IMR-90 (cell line): ENCODE results near the gene PDE8B. TPM values are rescaled to one million over a fixed set of nuclear protein-coding genes. Genes with fewer than 3 reads are reported as not detected.

Source experiments
- ATAC-seq: fragments of 200-7000 bp; cut with Tn5 transposase; 2 replicates; pipeline ENCODE4 v1.9.1; 2020; ENCODE audit warnings: low read depth, mild to moderate bottlenecking, moderate library complexity
- BruUV-seq: library from RNA; stranded (reverse); fragments of 400-500 nt; replicated peaks from 2 replicates; lab custom pipeline; 2021; lab: Mats Ljungman, UMichigan
- CTCF ChIA-PET: fragments of 300-600 bp; formaldehyde crosslinking; extraction: SDS; loops from one replicate; lab custom pipeline; 2021; ENCODE audit warnings: antibody characterized with exemption; lab: Yijun Ruan, JAX
- POLR2A ChIA-PET: fragments of 300-600 bp; sonication (Branson Sonifier 250); formaldehyde crosslinking; loops from one replicate; lab custom pipeline; 2022; ENCODE audit warnings: antibody characterized with exemption; ENCODE audit not compliant: unreplicated experiment; lab: Charles Lee
- DNase-seq: peaks from one replicate; pipeline ENCODE4 v3.0.0; 2013
- H2AFZ ChIP-seq: replicated peaks from 2 replicates; pipeline ENCODE3; 2013; ENCODE audit warnings: low read length, mild to moderate bottlenecking; ENCODE audit not compliant: poor library complexity
- H2AK5ac ChIP-seq: 2 replicates; pipeline ENCODE4 v1.6.1; 2013; ENCODE audit warnings: low read depth, low read length, inconsistent platforms
- H2AK9ac ChIP-seq: replicated peaks from 2 replicates; pipeline ENCODE3; 2013; ENCODE audit warnings: mild to moderate bottlenecking, low read depth, low read length, moderate library complexity; ENCODE audit not compliant: poor library complexity
- H2BK120ac ChIP-seq: 2 replicates; pipeline ENCODE4 v1.6.1; 2013; ENCODE audit warnings: low read depth, low read length, inconsistent platforms
- H2BK15ac ChIP-seq: 3 replicates; pipeline ENCODE4 v1.6.1; 2013; ENCODE audit warnings: low read depth, low read length, inconsistent platforms
- H2BK20ac ChIP-seq: 2 replicates; pipeline ENCODE4 v1.6.1; 2013; ENCODE audit warnings: low read depth, mild to moderate bottlenecking, inconsistent platforms, low read length, moderate library complexity
- H2BK5ac ChIP-seq: 2 replicates; pipeline ENCODE4 v1.6.1; 2013; ENCODE audit warnings: mild to moderate bottlenecking, low read depth, low read length, inconsistent platforms; ENCODE audit not compliant: poor library complexity, severe bottlenecking
- H3K14ac ChIP-seq: replicated peaks from 2 replicates; pipeline ENCODE4 v1.6.1; 2013; ENCODE audit warnings: low read depth, low read length, inconsistent platforms
- H3K18ac ChIP-seq: 2 replicates; pipeline ENCODE4 v1.6.1; 2013; ENCODE audit warnings: low read depth, low read length, control low read depth
- H3K23ac ChIP-seq: 2 replicates; pipeline ENCODE4 v1.6.1; 2013; ENCODE audit warnings: low read depth, low read length, inconsistent platforms
- H3K27ac ChIP-seq: 2 replicates; pipeline ENCODE4 v1.5.1; 2013; ENCODE audit warnings: mild to moderate bottlenecking, control low read depth, low read length; ENCODE audit not compliant: insufficient read depth
- H3K27me3 ChIP-seq: 2 replicates; pipeline ENCODE4 v1.6.1; 2013; ENCODE audit warnings: low read length; ENCODE audit not compliant: control insufficient read depth, insufficient read depth
- H3K36me3 ChIP-seq: 2 replicates; pipeline ENCODE4 v1.6.1; 2013; ENCODE audit warnings: low read length, mixed read lengths; ENCODE audit not compliant: control insufficient read depth, insufficient read depth
- H3K4ac ChIP-seq: 2 replicates; pipeline ENCODE4 v1.6.1; 2013; ENCODE audit warnings: low read depth, low read length, inconsistent platforms
- H3K4me1 ChIP-seq: 2 replicates; pipeline ENCODE4 v1.6.1; 2013; ENCODE audit warnings: low read length, mixed read lengths; ENCODE audit not compliant: control insufficient read depth, insufficient read depth
- H3K4me2 ChIP-seq: 2 replicates; pipeline ENCODE4 v1.6.1; 2013; ENCODE audit warnings: low read depth, mild to moderate bottlenecking, control low read depth, low read length, moderate library complexity
- H3K4me3 ChIP-seq: 2 replicates; pipeline ENCODE4 v1.5.1; 2013; ENCODE audit warnings: low read depth, mild to moderate bottlenecking, control low read depth, low read length, moderate library complexity; ENCODE audit not compliant: insufficient read depth
- H3K56ac ChIP-seq: 2 replicates; pipeline ENCODE4 v1.6.1; 2013; ENCODE audit warnings: low read length, inconsistent platforms; ENCODE audit not compliant: insufficient read depth; ENCODE audit errors: extremely low read depth
- H3K79me1 ChIP-seq, 2 experiments: 2 replicates each; pipeline ENCODE4 v1.6.1; 2013; ENCODE audit warnings: low read length in 2 of 2, inconsistent platforms in 1 of 2, low read depth in 1 of 2
- H3K9ac ChIP-seq: 2 replicates; pipeline ENCODE4 v1.6.1; 2013; ENCODE audit warnings: low read depth, low read length, control low read depth
- H3K9me1 ChIP-seq: 2 replicates; pipeline ENCODE4 v1.6.1; 2013; ENCODE audit warnings: low read length, inconsistent platforms; ENCODE audit not compliant: insufficient read depth
- H3K9me3 ChIP-seq: 2 replicates; pipeline ENCODE4 v1.6.1; 2013; ENCODE audit warnings: low read length; ENCODE audit not compliant: control insufficient read depth, insufficient read depth
- H4K20me1 ChIP-seq: 2 replicates; pipeline ENCODE4 v1.6.1; 2013; ENCODE audit warnings: low read length, inconsistent platforms; ENCODE audit not compliant: insufficient read depth
- H4K5ac ChIP-seq: 2 replicates; pipeline ENCODE4 v1.6.1; 2013; ENCODE audit warnings: mild to moderate bottlenecking, low read depth, low read length, control low read depth
- H4K8ac ChIP-seq, 2 experiments: 2 replicates each; pipeline ENCODE4 v1.6.1; 2013; ENCODE audit warnings: low read depth in 2 of 2, low read length in 2 of 2, control low read depth in 1 of 2, inconsistent platforms in 1 of 2
- H4K91ac ChIP-seq: 2 replicates; pipeline ENCODE4 v1.6.1; 2013; ENCODE audit warnings: low read depth, low read length, inconsistent platforms; ENCODE audit not compliant: insufficient read depth
- BHLHE40 ChIP-seq: fragments of 150-350 bp; IDR thresholded peaks from 2 replicates; pipeline ENCODE4 v1.6.1; 2016; ENCODE audit warnings: mild to moderate bottlenecking, low read depth, low read length
- CEBPB ChIP-seq: IDR thresholded peaks from 2 replicates; pipeline ENCODE4 v1.6.1; 2012; ENCODE audit warnings: low read depth, low read length, improper control_type of control experiment
- CHD1 ChIP-seq: IDR thresholded peaks from 2 replicates; pipeline ENCODE4 v1.6.1; 2012; ENCODE audit warnings: low read depth, low read length, improper control_type of control experiment
- CTCF ChIP-seq: conservative IDR thresholded peaks from 2 replicates; pipeline ENCODE4 v1.5.1; 2012; ENCODE audit warnings: mild to moderate bottlenecking, low read depth, low read length, improper control_type of control experiment
- ELK1 ChIP-seq: fragments of 150-350 bp; IDR thresholded peaks from 2 replicates; pipeline ENCODE4 v1.6.1; 2016; ENCODE audit warnings: low read depth, mild to moderate bottlenecking, low read length, moderate library complexity, borderline replicate concordance
- FOS ChIP-seq: fragments of 150-350 bp; IDR thresholded peaks from 2 replicates; pipeline ENCODE4 v1.6.1; 2016; ENCODE audit warnings: low read depth, low read length
- MAFK ChIP-seq: IDR thresholded peaks from 2 replicates; pipeline ENCODE4 v1.6.1; 2012; ENCODE audit warnings: low read depth, low read length, improper control_type of control experiment
- MAZ ChIP-seq: IDR thresholded peaks from 2 replicates; pipeline ENCODE4 v1.6.1; 2012; ENCODE audit warnings: low read depth, mild to moderate bottlenecking, low read length, improper control_type of control experiment, moderate library complexity, borderline replicate concordance
- MXI1 ChIP-seq: IDR thresholded peaks from 2 replicates; pipeline ENCODE4 v1.6.1; 2012; ENCODE audit warnings: low read depth, mild to moderate bottlenecking, low read length, moderate library complexity, borderline replicate concordance
- NFE2L2 ChIP-seq: fragments of 150-350 bp; IDR thresholded peaks from 2 replicates; pipeline ENCODE4 v1.6.1; 2016; ENCODE audit warnings: low read depth, mild to moderate bottlenecking, low read length
- POLR2A ChIP-seq: IDR thresholded peaks from 2 replicates; pipeline ENCODE4 v1.6.1; 2012; ENCODE audit warnings: mild to moderate bottlenecking, low read depth, low read length
- RAD21 ChIP-seq: IDR thresholded peaks from 2 replicates; pipeline ENCODE4 v1.6.1; 2012; ENCODE audit warnings: low read length, improper control_type of control experiment
- RCOR1 ChIP-seq: IDR thresholded peaks from 2 replicates; pipeline ENCODE4 v1.6.1; 2012; ENCODE audit warnings: mild to moderate bottlenecking, low read length, improper control_type of control experiment; ENCODE audit not compliant: insufficient replicate concordance
- RFX5 ChIP-seq: IDR thresholded peaks from 2 replicates; pipeline ENCODE4 v1.8.0; 2012; ENCODE audit warnings: low read depth, mild to moderate bottlenecking, low read length, moderate library complexity
- SMC3 ChIP-seq: fragments of 150-350 bp; IDR thresholded peaks from 2 replicates; pipeline ENCODE4 v1.6.1; 2016; ENCODE audit warnings: low read depth, mild to moderate bottlenecking, antibody characterized with exemption, low read length, moderate library complexity
- USF2 ChIP-seq: fragments of 150-350 bp; IDR thresholded peaks from 2 replicates; pipeline ENCODE4 v1.6.1; 2017; ENCODE audit warnings: mild to moderate bottlenecking, antibody characterized with exemption, low read length, low read depth
- WGBS, 2 experiments: methylation state at CpG; one replicate each; pipeline versions ENCODE4 v1.1.5 to v1.1.7; 2013; ENCODE audit warnings: missing lambda C conversion rate in 2 of 2; ENCODE audit not compliant: insufficient read length in 1 of 2; ENCODE audit errors: extremely low coverage in 2 of 2; 5-methylcytosine and 5-hydroxymethylcytosine counted together
- dilution Hi-C: fragments of 300-500 bp; cut with HindIII; formaldehyde crosslinking; loops from one replicate; pipeline ENCODE4 v1.14.3; 2018; ENCODE audit warnings: low sequenced_read_pairs; ENCODE audit not compliant: unreplicated experiment
- in situ Hi-C: fragments of 300-500 bp; cut with MboI; formaldehyde crosslinking; loops from 3 replicates; pipeline ENCODE4 v1.14.3; 2019; ENCODE audit warnings: low sequenced_read_pairs, inconsistent platforms, mixed read lengths
- intact Hi-C: fragments of 100-400 bp; cut with micrococcal nuclease; formaldehyde crosslinking; loops from 2 replicates; pipeline ENCODE4 v1.10.0; 2022
- polyA plus RNA-seq, 3 experiments: library from polyadenylated mRNA; depleted of rRNA; stranded (reverse); fragments of >200 nt; gene quantifications; 2 replicates each; pipeline ENCODE4 v1.2.3, GENCODE V29; 2012; ENCODE audit warnings: low replicate concordance in 1 of 3
- total RNA-seq: library from RNA; depleted of rRNA; stranded (reverse); fragments of >200 nt; gene quantifications from 2 replicates; pipeline ENCODE4 v1.2.3, GENCODE V29; 2012

The PDE8B gene
- total and polyA plus RNA-seq, 2 of the 4 experiments (the other 2 are of a cell fraction): under 0.01 to 0.03 TPM

GRCh38 chr5:77319117-77319804, 108.8 kb downstream of the PDE8B start:
- 43% methylated on average over 1 of the region's 5 CpGs; no CpG with 5 or more reads in 1 of the 2 experiments for WGBS, 2 experiments
- Histone ChIP-seq H2BK5ac (no peak overlapping the region), H3K56ac (no peak overlapping the region), H4K5ac (no peak overlapping the region), H3K79me1 (no peaks in the 10 kb centered on the region), H3K27me3 (peaks cover 3% of the 10 kb centered on the region), H3K4me2 (no peak overlapping the region), H3K18ac (no peak overlapping the region), H3K23ac (no peak overlapping the region), H2BK20ac (no peak overlapping the region), H3K36me3 (no peaks in the 10 kb centered on the region), H3K14ac (no peak overlapping the region), H2AK5ac (no peak overlapping the region), H2AFZ (no peak overlapping the region), H2BK15ac (no peak overlapping the region), H3K9me3 (no peaks in the 10 kb centered on the region), H2BK120ac (no peak overlapping the region), H4K8ac (no peak overlapping the region), H3K9me1 (peaks cover 3% of the 10 kb centered on the region; the same call in 1 of the 2 replicates), H3K27ac (no peak overlapping the region), H3K4ac (no peak overlapping the region), H3K4me1 (peaks cover 1% of the 10 kb centered on the region; the same call in 1 of the 2 replicates), H2AK9ac (no peak overlapping the region), H4K20me1 (no peaks in the 10 kb centered on the region), H3K9ac (no peak overlapping the region), H4K91ac (no peak overlapping the region), H3K4me3 (no peak overlapping the region)
- intact Hi-C loops: no loop called here
- no peak for ATAC-seq
- no TSS peak for BruUV-seq
- TF ChIP-seq RFX5 (no peak), POLR2A (no peak), MXI1 (no peak), ELK1 (no peak), CEBPB (no peak), SMC3 (no peak), USF2 (no peak), CTCF (no peak), MAZ (no peak), NFE2L2 (no peak), RAD21 (no peak), MAFK (no peak), FOS (no peak), RCOR1 (no peak), BHLHE40 (no peak), CHD1 (no peak)
- POLR2A ChIA-PET: no interaction called here
- CTCF ChIA-PET: interaction anchor here (0.8 to 1.9 kb wide), 3 partner anchors 8 to 21 kb away, joined by 3 to 4 read pairs (median 4); no protein-coding TSS in a partner anchor
- DNase-seq: no peak
- in situ Hi-C loops: no loop called here
- dilution Hi-C loops: no loop called here
